H1 (cell line): ENCODE results near the gene PRUNE1. TPM values are rescaled to one million over a fixed set of nuclear protein-coding genes. Genes with fewer than 3 reads are reported as not detected.

Source experiments
- CTCF ChIA-PET: fragments of 300-600 bp; sonication (Branson Sonifier 250); formaldehyde crosslinking; loops from one replicate; lab custom pipeline; 2021; ENCODE audit not compliant: partially characterized antibody; lab: Charles Lee
- POLR2A ChIA-PET: fragments of 300-600 bp; sonication (Branson Sonifier 250); formaldehyde crosslinking; loops from one replicate; lab custom pipeline; 2021; ENCODE audit warnings: inconsistent platforms; ENCODE audit not compliant: partially characterized antibody; lab: Charles Lee
- DNase-seq, 2 experiments: peaks; one replicate each; pipeline versions ENCODE4 v3.0.0 to v3.0.0-alpha.2; 2010 to 2022; ENCODE audit warnings: low spot score in 2 of 2, low read depth in 1 of 2, mixed read lengths in 1 of 2
- FAIRE-seq: peaks from 2 replicates; lab custom pipeline; 2011; peaks lifted over from hg19 to GRCh38; lab: Jason Lieb, UNC
- H2AFZ ChIP-seq: 2 replicates; pipeline ENCODE4 v1.8.1; 2012; ENCODE audit warnings: low read length, inconsistent platforms
- H2AK5ac ChIP-seq: 2 replicates; pipeline ENCODE4 v1.6.1; 2013; ENCODE audit warnings: low read depth, low read length
- H2BK120ac ChIP-seq: replicated peaks from 2 replicates; pipeline ENCODE3; 2013; ENCODE audit warnings: low read depth, low read length, inconsistent platforms
- H2BK12ac ChIP-seq: 2 replicates; pipeline ENCODE4 v1.6.1; 2013; ENCODE audit warnings: low read depth, low read length
- H2BK15ac ChIP-seq: 2 replicates; pipeline ENCODE4 v1.6.1; 2013; ENCODE audit warnings: low read length
- H2BK20ac ChIP-seq: 2 replicates; pipeline ENCODE4 v1.6.1; 2013; ENCODE audit warnings: low read length
- H2BK5ac ChIP-seq: 2 replicates; pipeline ENCODE4 v1.6.1; 2013; ENCODE audit warnings: low read depth, low read length
- H3K14ac ChIP-seq: 2 replicates; pipeline ENCODE4 v1.6.1; 2013; ENCODE audit warnings: inconsistent platforms; ENCODE audit not compliant: insufficient read length
- H3K18ac ChIP-seq: 2 replicates; pipeline ENCODE4 v1.6.1; 2013; ENCODE audit warnings: low read length; ENCODE audit errors: extremely low read depth
- H3K23ac ChIP-seq: 2 replicates; pipeline ENCODE4 v1.6.1; 2013; ENCODE audit warnings: inconsistent platforms; ENCODE audit not compliant: insufficient read length
- H3K23me2 ChIP-seq: 2 replicates; pipeline ENCODE4 v1.6.1; 2013; ENCODE audit warnings: low read depth, low read length
- H3K27ac ChIP-seq: 2 replicates; pipeline ENCODE4 v1.6.1; 2011; ENCODE audit warnings: low read depth, low read length, inconsistent platforms
- H3K27me3 ChIP-seq, 4 experiments: replicated peaks in 1 of 4; 1 replicate in 1 of 4; 2 replicates in 3 of 4; pipeline versions ENCODE4 v1.6.1 to v1.8.1; 2011 to 2013; ENCODE audit warnings: low read length in 3 of 4, mild to moderate bottlenecking in 3 of 4, inconsistent platforms in 2 of 4, mixed read lengths in 2 of 4, moderate library complexity in 1 of 4; ENCODE audit not compliant: control insufficient read depth in 3 of 4, insufficient read depth in 3 of 4; ENCODE audit errors: extremely low read depth in 1 of 4
- H3K36me3 ChIP-seq, 4 experiments: 2 replicates each; pipeline versions ENCODE4 v1.6.1 to v1.8.1; 2011 to 2013; ENCODE audit warnings: mild to moderate bottlenecking in 4 of 4, low read length in 3 of 4, moderate library complexity in 2 of 4, control low read depth in 1 of 4, inconsistent platforms in 1 of 4; ENCODE audit not compliant: insufficient read depth in 4 of 4, control insufficient read depth in 2 of 4
- H3K4ac ChIP-seq: replicated peaks from 2 replicates; pipeline ENCODE3; 2013; ENCODE audit warnings: low read length, low read depth, mixed read lengths, inconsistent platforms; ENCODE audit not compliant: insufficient read length
- H3K4me1 ChIP-seq, 4 experiments: replicated peaks in 1 of 4; 1 replicate in 1 of 4; 2 replicates in 3 of 4; pipeline versions ENCODE4 v1.6.1 to v1.8.1; 2011 to 2013; ENCODE audit warnings: low read length in 3 of 4, inconsistent platforms in 2 of 4, mixed read lengths in 1 of 4; ENCODE audit not compliant: insufficient read depth in 4 of 4, control insufficient read depth in 3 of 4
- H3K4me2 ChIP-seq, 2 experiments: 2 replicates each; pipeline versions ENCODE4 v1.6.1 to v1.8.1; 2011 to 2013; ENCODE audit warnings: low read depth in 2 of 2, low read length in 2 of 2, control low read depth in 1 of 2, inconsistent platforms in 1 of 2, mild to moderate bottlenecking in 1 of 2; ENCODE audit not compliant: insufficient read depth in 1 of 2
- H3K4me3 ChIP-seq, 4 experiments: fragments of 200-600, 300-600 bp in 1 of 4; sonication (generic), shearing (Covaris generic), sonication (Bioruptor Twin) in 1 of 4; 2 replicates each; pipeline versions ENCODE4 v1.5.1 to v1.8.1; 2011 to 2016; ENCODE audit warnings: low read length in 4 of 4, low read depth in 3 of 4, control low read depth in 2 of 4, inconsistent platforms in 2 of 4, mild to moderate bottlenecking in 2 of 4, mixed read lengths in 1 of 4, moderate library complexity in 1 of 4; ENCODE audit not compliant: insufficient read depth in 2 of 4; ENCODE audit errors: extremely low read depth in 1 of 4
- H3K56ac ChIP-seq: replicated peaks from 2 replicates; pipeline ENCODE3; 2013; ENCODE audit warnings: low read depth, mild to moderate bottlenecking, mixed read lengths, low read length, inconsistent platforms; ENCODE audit not compliant: insufficient read length
- H3K79me1 ChIP-seq: 2 replicates; pipeline ENCODE4 v1.6.1; 2013; ENCODE audit warnings: low read depth, low read length, control low read depth
- H3K79me2 ChIP-seq, 2 experiments: 2 replicates each; pipeline versions ENCODE4 v1.6.1 to v1.8.1; 2012 to 2013; ENCODE audit warnings: low read length in 2 of 2, mild to moderate bottlenecking in 2 of 2, inconsistent platforms in 1 of 2; ENCODE audit not compliant: insufficient read depth in 2 of 2, control insufficient read depth in 1 of 2
- H3K9ac ChIP-seq, 4 experiments: replicated peaks in 1 of 4; 1 replicate in 1 of 4; 2 replicates in 3 of 4; pipeline versions ENCODE4 v1.6.1 to v1.8.1; 2011 to 2013; ENCODE audit warnings: low read depth in 3 of 4, low read length in 3 of 4, control low read depth in 2 of 4, mild to moderate bottlenecking in 2 of 4, moderate library complexity in 2 of 4, inconsistent platforms in 1 of 4; ENCODE audit errors: extremely low read depth in 1 of 4
- H3K9me3 ChIP-seq, 2 experiments: 2 replicates each; pipeline versions ENCODE4 v1.6.1 to v1.8.1; 2012 to 2013; ENCODE audit warnings: mild to moderate bottlenecking in 2 of 2, moderate library complexity in 2 of 2, control low read depth in 1 of 2, inconsistent platforms in 1 of 2, low read depth in 1 of 2, low read length in 1 of 2, mixed read lengths in 1 of 2; ENCODE audit not compliant: insufficient read depth in 2 of 2
- H4K20me1 ChIP-seq, 2 experiments: replicated peaks in 1 of 2; 2 replicates each; pipeline versions ENCODE3 to v1.8.1; 2011 to 2013; ENCODE audit warnings: inconsistent platforms in 2 of 2, low read length in 2 of 2, mild to moderate bottlenecking in 1 of 2; ENCODE audit not compliant: insufficient read depth in 2 of 2, control insufficient read depth in 1 of 2
- H4K5ac ChIP-seq: 2 replicates; pipeline ENCODE4 v1.6.1; 2013; ENCODE audit warnings: low read length, low read depth, mixed read lengths, inconsistent platforms; ENCODE audit not compliant: insufficient read length
- H4K8ac ChIP-seq: 2 replicates; pipeline ENCODE4 v1.8.0; 2013; ENCODE audit warnings: mild to moderate bottlenecking, moderate library complexity, low read length, inconsistent platforms; ENCODE audit not compliant: insufficient read depth; ENCODE audit errors: extremely low read depth
- H4K91ac ChIP-seq: replicated peaks from 2 replicates; pipeline ENCODE3; 2013; ENCODE audit warnings: low read length, mixed read lengths, inconsistent platforms; ENCODE audit not compliant: insufficient read length
- CHD1 ChIP-seq: IDR thresholded peaks from 2 replicates; pipeline ENCODE4 v1.6.1; 2012; ENCODE audit warnings: low read depth, low read length, improper control_type of control experiment
- CHD2 ChIP-seq: IDR thresholded peaks from 2 replicates; pipeline ENCODE4 v1.6.1; 2012; ENCODE audit warnings: low read length, improper control_type of control experiment
- EP300 ChIP-seq, 2 experiments: IDR thresholded peaks; 1 replicate in 1 of 2; 2 replicates in 1 of 2; pipeline ENCODE4 v1.6.1; 2011 to 2012; ENCODE audit warnings: low read depth in 2 of 2, low read length in 2 of 2, mild to moderate bottlenecking in 2 of 2, borderline replicate concordance in 1 of 2, inconsistent platforms in 1 of 2, moderate library complexity in 1 of 2
- NRF1 ChIP-seq: IDR thresholded peaks from 2 replicates; pipeline ENCODE4 v1.6.1; 2011; ENCODE audit warnings: mild to moderate bottlenecking, low read depth, low read length, improper control_type of control experiment
- RAD21 ChIP-seq, 2 experiments: IDR thresholded peaks in 1 of 2; conservative IDR thresholded peaks in 1 of 2; 2 replicates each; pipeline ENCODE4 v1.6.1; 2011; ENCODE audit warnings: low read depth in 2 of 2, low read length in 2 of 2, improper control_type of control experiment in 1 of 2, inconsistent platforms in 1 of 2, mild to moderate bottlenecking in 1 of 2, moderate library complexity in 1 of 2
- SIX5 ChIP-seq: IDR thresholded peaks from 2 replicates; pipeline ENCODE4 v1.6.1; 2011; ENCODE audit warnings: mild to moderate bottlenecking, low read depth, low read length
- SP1 ChIP-seq: IDR thresholded peaks from 2 replicates; pipeline ENCODE4 v1.6.1; 2011; ENCODE audit warnings: low read depth, low read length
- WGBS, 2 experiments: shearing (Covaris generic) in 1 of 2; methylation state at CpG; one replicate each; pipeline versions ENCODE4 v1.1.6 to v1.1.7; 2013 to 2015; ENCODE audit warnings: low lambda C conversion rate in 2 of 2, mixed read lengths in 2 of 2, inconsistent platforms in 1 of 2, low coverage in 1 of 2, missing lambda C conversion rate in 1 of 2; ENCODE audit not compliant: insufficient replicate concordance in 2 of 2, insufficient coverage in 1 of 2, insufficient read length in 1 of 2; ENCODE audit errors: extremely low coverage in 1 of 2, missing lambda C conversion rate in 1 of 2; 5-methylcytosine and 5-hydroxymethylcytosine counted together
- polyA plus RNA-seq, 7 experiments: library from polyadenylated mRNA; depleted of rRNA in 3 of 7; stranded (reverse) in 5 of 7; unstranded in 2 of 7; fragments of >200 nt in 5 of 7; fragments of 200-250 nt in 2 of 7; gene quantifications; 1 replicate in 5 of 7; 2 replicates in 1 of 7; 4 replicates in 1 of 7; pipeline versions ENCODE4 v1.2.1 to v1.2.3, GENCODE V29; 2011 to 2013; ENCODE audit warnings: missing spikeins in 2 of 7, mixed read lengths in 2 of 7
- total RNA-seq: library from RNA; stranded (reverse); fragmentation: NEBNext Ultra II Directional; extraction: Animal tissue kit (Norgen Biotek cat#: 25700); gene quantifications from 2 replicates; pipeline ENCODE4 v1.2.1, GENCODE V29; 2021
- TF ChIP-seq, protein P1 (sequence below): IDR thresholded peaks from 2 replicates; pipeline ENCODE4 v1.6.1; 2012; ENCODE audit warnings: low read length, inconsistent platforms
- TF ChIP-seq, protein P2 (sequence below): IDR thresholded peaks from 2 replicates; pipeline ENCODE4 v1.6.1; 2011; ENCODE audit warnings: low read length, improper control_type of control experiment

PRUNE1 gene
- total and polyA plus RNA-seq, 2 of the 8 experiments (the other 6 are each of a cell fraction or from before 2014, with no cell fraction given): 32.8 to 54.2 TPM

GRCh38 chr1:151061704-151062103 is 53.5 kb downstream of the PRUNE1 start:
- 88% methylated on average over 2 of the region's 2 CpGs; no CpG with 5 or more reads in 1 of the 2 experiments for WGBS, 2 experiments
- no peak overlapping the region for H2AK5ac ChIP-seq
- H3K23me2 ChIP-seq: peaks cover 13% of the 10 kb centered on the region; the same call in 1 of the 2 replicates
- no peaks in the 10 kb centered on the region for H3K27me3 ChIP-seq
- peak overlapping the region in 3 of 4 experiments; percentile 80 to 97 (median 94); a peak in 5 of 8 replicates for H3K4me3 ChIP-seq
- H4K91ac ChIP-seq: no peak overlapping the region
- FAIRE-seq: no peak
- peak overlapping the region; percentile 81 to 96 for H3K4me2 ChIP-seq
- no peak overlapping the region for H2BK5ac ChIP-seq
- H2BK12ac ChIP-seq: no peak overlapping the region
- H4K20me1 ChIP-seq: peaks cover 0 to 5% of the 10 kb centered on the region in 2 experiments
- H3K79me2 ChIP-seq: peaks cover 7 to 78% of the 10 kb centered on the region in 2 experiments
- no peak overlapping the region for H3K4ac ChIP-seq
- CTCF ChIA-PET: interaction anchor here (1.3 to 7.3 kb wide), 6 partner anchors 10 to 103 kb away, joined by 4 to 95 read pairs (median 14); partner anchors contain the start of genes C1orf56 and GABPB2
- POLR2A ChIA-PET: interaction anchor here (0.6 to 9.1 kb wide), 3 partner anchors 9 to 90 kb away, joined by 3 to 107 read pairs (median 47); partner anchors contain the start of genes C1orf56 and GABPB2
- no peak overlapping the region for H3K18ac ChIP-seq
- H3K9ac ChIP-seq: no peak overlapping the region
- no peak overlapping the region for H2BK20ac ChIP-seq
- H2BK120ac ChIP-seq: no peak overlapping the region
- H3K14ac ChIP-seq: no peak overlapping the region
- H3K79me1 ChIP-seq: peaks cover 4% of the 10 kb centered on the region
- H3K9me3 ChIP-seq: no peaks in the 10 kb centered on the region
- H3K36me3 ChIP-seq: peaks cover 0 to 1% (median under 1%) of the 10 kb centered on the region in 4 experiments; a peak in 5 of 8 replicates
- peaks cover 4 to 14% (median 6%) of the 10 kb centered on the region in 4 experiments; a peak in 6 of 7 replicates for H3K4me1 ChIP-seq
- no peak overlapping the region for H2AFZ ChIP-seq
- no peak overlapping the region for H3K27ac ChIP-seq
- no peak overlapping the region for H3K23ac ChIP-seq
- no peak overlapping the region for H3K56ac ChIP-seq
- no peak overlapping the region for H4K8ac ChIP-seq
- no peak overlapping the region for H2BK15ac ChIP-seq
- no peak overlapping the region for H4K5ac ChIP-seq
- no peak for DNase-seq
- no peak for TF ChIP-seq NRF1
- no peak for TF ChIP-seq EP300 (IDR thresholded peaks at IDR 0.05; ENCODE audit: borderline replicate concordance in 1 of 2, low read depth in 2 of 2, low read length in 2 of 2)
- no peak for TF ChIP-seq SP1
- no peak for TF ChIP-seq SIX5
- no peak for TF ChIP-seq CHD2
- TF ChIP-seq, protein P1, sequence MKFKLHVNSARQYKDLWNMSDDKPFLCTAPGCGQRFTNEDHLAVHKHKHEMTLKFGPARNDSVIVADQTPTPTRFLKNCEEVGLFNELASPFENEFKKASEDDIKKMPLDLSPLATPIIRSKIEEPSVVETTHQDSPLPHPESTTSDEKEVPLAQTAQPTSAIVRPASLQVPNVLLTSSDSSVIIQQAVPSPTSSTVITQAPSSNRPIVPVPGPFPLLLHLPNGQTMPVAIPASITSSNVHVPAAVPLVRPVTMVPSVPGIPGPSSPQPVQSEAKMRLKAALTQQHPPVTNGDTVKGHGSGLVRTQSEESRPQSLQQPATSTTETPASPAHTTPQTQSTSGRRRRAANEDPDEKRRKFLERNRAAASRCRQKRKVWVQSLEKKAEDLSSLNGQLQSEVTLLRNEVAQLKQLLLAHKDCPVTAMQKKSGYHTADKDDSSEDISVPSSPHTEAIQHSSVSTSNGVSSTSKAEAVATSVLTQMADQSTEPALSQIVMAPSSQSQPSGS: no peak
- no peak for TF ChIP-seq RAD21 (IDR thresholded peaks at IDR 0.05 in 1 of 2, conservative IDR thresholded peaks at IDR 0.05 in 1 of 2; ENCODE audit: low read depth in 2 of 2, low read length in 2 of 2)
- TF ChIP-seq CHD1: no peak
- TF ChIP-seq, protein P2, sequence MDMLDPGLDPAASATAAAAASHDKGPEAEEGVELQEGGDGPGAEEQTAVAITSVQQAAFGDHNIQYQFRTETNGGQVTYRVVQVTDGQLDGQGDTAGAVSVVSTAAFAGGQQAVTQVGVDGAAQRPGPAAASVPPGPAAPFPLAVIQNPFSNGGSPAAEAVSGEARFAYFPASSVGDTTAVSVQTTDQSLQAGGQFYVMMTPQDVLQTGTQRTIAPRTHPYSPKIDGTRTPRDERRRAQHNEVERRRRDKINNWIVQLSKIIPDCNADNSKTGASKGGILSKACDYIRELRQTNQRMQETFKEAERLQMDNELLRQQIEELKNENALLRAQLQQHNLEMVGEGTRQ: no peak
